ENCODE data around the gene CASP7.

- TF ChIP-seq CTCF (IDR thresholded peaks at IDR 0.05), result no peak
- no peak for TF ChIP-seq POLR2A (IDR thresholded peaks at IDR 0.05)
- TF ChIP-seq EP300 (IDR thresholded peaks at IDR 0.05), result no peak
These were observed 17.9 kb downstream of the CASP7 start for GRCh38 chr10:113697595-113697994.
